Mesangial cell (primary cell): ENCODE results near the gene TTLL5. TPM values are rescaled to one million over a fixed set of nuclear protein-coding genes. Genes with fewer than 3 reads are reported as not detected.

Experiments
- total RNA-seq: library from RNA; depleted of rRNA; stranded (reverse); fragments of >200 nt; gene quantifications from 2 replicates; pipeline ENCODE4 v1.2.3, GENCODE V29; 2015

TTLL5 gene
- 14.2 and 16.0 TPM in 2 replicates for total RNA-seq

GRCh38 chr14:75660630-75661498 lies at the start of gene TTLL5, which contains the start of gene ERG28:
TTLL5 (plus strand) TSS chr14:75661246; CDS start chr14:75663150, 1,904 bp downstream.
ERG28 (minus strand) TSS chr14:75660876; CDS start chr14:75657502, 3,374 bp downstream.

GRCh38 chr14:75981426-75982265 lies 320.6 kb downstream of the TTLL5 start, which contains the start of gene TGFB3:
TGFB3 (minus strand) TSS chr14:75981995; CDS start chr14:75980893, 1,102 bp downstream.

GRCh38 chr14:75985618-75986438 lies 324.8 kb downstream of the TTLL5 start, which contains the start of gene IFT43:
IFT43 (plus strand) TSS chr14:75985763; CDS start chr14:75985787, 24 bp downstream.

Other genes with a start within 250 kb of the TTLL5 start
- gene JDP2, start 233.2 kb upstream of the TTLL5 start, total RNA-seq: 23.1 and 35.2 TPM in 2 replicates
- not detected in 2 replicates for gene BATF, start 138.8 kb upstream of the TTLL5 start, total RNA-seq
- 0.49 and 4.9 TPM in 2 replicates for gene FLVCR2, start 82.6 kb upstream of the TTLL5 start, total RNA-seq
- 13.4 and 16.9 TPM in 2 replicates for gene ERG28, start 370 bp upstream of the TTLL5 start, total RNA-seq